Panc1 (cell line): ENCODE results near the gene UNCX.

Experiments used
- POLR2AphosphoS5 ChIP-seq: IDR thresholded peaks from 2 replicates; pipeline ENCODE4 v1.6.1; 2012; ENCODE audit warnings: mild to moderate bottlenecking, low read depth, low read length, moderate library complexity
- TCF7L2 ChIP-seq: IDR thresholded peaks from 2 replicates; pipeline ENCODE4 v1.6.1; 2011; ENCODE audit warnings: mild to moderate bottlenecking, low read depth, low read length, inconsistent platforms
- TF ChIP-seq, protein P1 (sequence below): fragments of 450-650 bp; IDR thresholded peaks from 2 replicates; pipeline ENCODE4 v1.5.1; 2017; ENCODE audit warnings: mild to moderate bottlenecking

GRCh38 chr7:1243290-1243963, 10.8 kb downstream of the UNCX start:
- TF ChIP-seq, protein P1, sequence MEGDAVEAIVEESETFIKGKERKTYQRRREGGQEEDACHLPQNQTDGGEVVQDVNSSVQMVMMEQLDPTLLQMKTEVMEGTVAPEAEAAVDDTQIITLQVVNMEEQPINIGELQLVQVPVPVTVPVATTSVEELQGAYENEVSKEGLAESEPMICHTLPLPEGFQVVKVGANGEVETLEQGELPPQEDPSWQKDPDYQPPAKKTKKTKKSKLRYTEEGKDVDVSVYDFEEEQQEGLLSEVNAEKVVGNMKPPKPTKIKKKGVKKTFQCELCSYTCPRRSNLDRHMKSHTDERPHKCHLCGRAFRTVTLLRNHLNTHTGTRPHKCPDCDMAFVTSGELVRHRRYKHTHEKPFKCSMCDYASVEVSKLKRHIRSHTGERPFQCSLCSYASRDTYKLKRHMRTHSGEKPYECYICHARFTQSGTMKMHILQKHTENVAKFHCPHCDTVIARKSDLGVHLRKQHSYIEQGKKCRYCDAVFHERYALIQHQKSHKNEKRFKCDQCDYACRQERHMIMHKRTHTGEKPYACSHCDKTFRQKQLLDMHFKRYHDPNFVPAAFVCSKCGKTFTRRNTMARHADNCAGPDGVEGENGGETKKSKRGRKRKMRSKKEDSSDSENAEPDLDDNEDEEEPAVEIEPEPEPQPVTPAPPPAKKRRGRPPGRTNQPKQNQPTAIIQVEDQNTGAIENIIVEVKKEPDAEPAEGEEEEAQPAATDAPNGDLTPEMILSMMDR = no peak
- TF ChIP-seq POLR2AphosphoS5 (no peak), TCF7L2 (no peak)
